HG03432 (cell line): ENCODE data around the gene BSPRY.
"Not testable (repeated sequence)": the region's sequence is repeated elsewhere in the genome, so short reads cannot be mapped to it uniquely, and the experiment has no call there.

ENCODE experiments used
- ATAC-seq: cut with Tn5 transposase; IDR thresholded peaks from one replicate; pipeline ENCODE4 v1.9.1; 2021; ENCODE audit warnings: mild to moderate bottlenecking, moderate library complexity; ENCODE audit not compliant: unreplicated experiment

Gene BSPRY

GRCh38 chr9:113368982-113369854, 19.9 kb downstream of the BSPRY start:
- ATAC-seq = no peak

- ATAC-seq = no peak
These were observed 20.5 kb downstream of the BSPRY start for GRCh38 chr9:113369855-113370140.

- ATAC-seq = no peak
These were observed 21.5 kb downstream of the BSPRY start for GRCh38 chr9:113370806-113371325.

GRCh38 chr9:113372059-113372458, 22.7 kb downstream of the BSPRY start:
- ATAC-seq = no peak

- no peak for ATAC-seq
These were observed 23.9 kb downstream of the BSPRY start for GRCh38 chr9:113373256-113373655.

- no peak for ATAC-seq
These were observed 24.5 kb downstream of the BSPRY start for GRCh38 chr9:113373676-113374392.

- no peak for ATAC-seq
These were observed 26.0 kb downstream of the BSPRY start for GRCh38 chr9:113375057-113376023.

GRCh38 chr9:113376634-113377567, 27.6 kb downstream of the BSPRY start, which contains the start of gene HDHD3:
HDHD3 (minus strand) TSS chr9:113376986; CDS start chr9:113374354, 2,632 bp downstream.
- peak; percentile 83 for ATAC-seq

- ATAC-seq = not testable (repeated sequence)
These were observed 29.9 kb downstream of the BSPRY start for GRCh38 chr9:113379094-113379828.

- ATAC-seq = not testable (repeated sequence)
These were observed 30.5 kb downstream of the BSPRY start for GRCh38 chr9:113379829-113380210.

- ATAC-seq = peak; percentile 78
These were observed 31.6 kb downstream of the BSPRY start for GRCh38 chr9:113380869-113381378.

- not testable (repeated sequence) for ATAC-seq
These were observed 32.1 kb downstream of the BSPRY start for GRCh38 chr9:113381441-113381840.

- ATAC-seq = no peak
These were observed 32.6 kb downstream of the BSPRY start for GRCh38 chr9:113381909-113382411.

GRCh38 chr9:113386571-113387393, 37.4 kb downstream of the BSPRY start:
- no peak for ATAC-seq

GRCh38 chr9:113387560-113388230, 38.4 kb downstream of the BSPRY start:
- no peak for ATAC-seq

GRCh38 chr9:113388833-113389232, 39.5 kb downstream of the BSPRY start:
- no peak for ATAC-seq

GRCh38 chr9:113389451-113389850, 40.1 kb downstream of the BSPRY start:
- ATAC-seq = no peak
